Dendritic cell treated with granulocyte-macrophage colony-stimulating factor and Interleukin-4, amounts not matched to agents 40 ng/mL and 50 ng/mL, for 4 days (primary cell): ENCODE measurements around the gene ZSCAN22.

ENCODE experiments used
- H3K27ac Mint-ChIP-seq: one replicate; pipeline ENCODE4 v1.8.0; 2022; ENCODE audit warnings: mild to moderate bottlenecking, mixed read lengths
- H3K27me3 Mint-ChIP-seq: one replicate; pipeline ENCODE4 v1.8.0; 2022; ENCODE audit warnings: mild to moderate bottlenecking, mixed read lengths
- H3K36me3 Mint-ChIP-seq: one replicate; pipeline ENCODE4 v1.8.0; 2022; ENCODE audit warnings: low read depth, mixed read lengths
- H3K4me1 Mint-ChIP-seq: one replicate; pipeline ENCODE4 v1.8.0; 2022; ENCODE audit warnings: low read depth, mixed read lengths
- H3K4me3 Mint-ChIP-seq: one replicate; pipeline ENCODE4 v1.8.0; 2022; ENCODE audit warnings: mild to moderate bottlenecking, moderate library complexity, mixed read lengths
- H3K9me3 Mint-ChIP-seq: one replicate; pipeline ENCODE4 v1.8.0; 2022; ENCODE audit warnings: mixed read lengths
- intact Hi-C: fragments of 100-400 bp; cut with micrococcal nuclease; formaldehyde crosslinking; loops from one replicate; pipeline ENCODE4 v1.15.0; 2022

The ZSCAN22 gene

DNA sequence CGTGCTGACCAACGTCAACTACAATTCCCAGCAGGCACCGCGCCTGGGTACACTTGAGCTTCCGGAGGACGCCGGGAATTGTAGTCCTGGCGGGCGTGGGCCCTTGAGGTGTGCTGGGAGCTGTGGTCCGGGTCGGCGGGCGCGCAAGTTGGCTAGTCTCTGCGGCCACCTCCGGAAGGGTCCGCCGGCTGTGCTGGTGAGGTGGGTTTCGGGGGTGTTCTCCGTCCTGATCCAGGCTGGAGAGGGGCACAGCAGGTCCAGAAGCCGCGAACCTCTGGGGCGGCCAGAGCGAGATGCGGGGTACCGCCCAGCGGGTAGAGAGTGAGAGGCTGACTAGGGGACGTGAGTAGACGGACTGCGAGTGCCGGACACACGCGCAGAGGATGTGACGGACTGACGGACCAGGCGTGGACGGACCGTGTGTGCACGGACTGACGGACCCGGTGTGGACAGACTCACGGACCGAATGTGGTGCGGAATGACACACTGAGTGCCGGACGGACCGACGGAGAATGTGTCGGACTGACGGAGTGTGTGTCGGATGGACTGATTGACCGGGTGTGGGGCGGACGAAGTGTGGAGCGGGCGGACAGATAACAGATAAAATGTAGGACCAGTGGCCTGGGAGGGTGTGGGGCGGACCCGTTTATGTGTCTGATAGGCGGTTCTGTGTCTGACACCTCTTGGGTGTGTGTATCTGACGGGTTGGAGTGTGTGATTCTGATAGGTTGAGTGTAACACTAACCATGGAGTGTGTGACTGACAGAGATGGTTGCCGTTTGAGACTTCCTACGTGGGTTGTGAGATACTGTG lies at the start of gene ZSCAN22:
Gene ZSCAN22, plus strand, starts transcription at position 81 of the 813 bp plus-strand sequence. CDS start 7,809 bp downstream, outside the sequence.
- intact Hi-C loops = loop anchor here (1.0 to 5.0 kb wide), 4 partner anchors 22 to 150 kb away; partner anchors contain the start of genes ERVK3-1, ZNF446, ZNF497 and ZNF837
- Mint-ChIP-seq H3K9me3 (no peaks in the 10 kb centered on the region), H3K4me3 (no peak within 1 kb of the TSS), H3K4me1 (peaks cover 8% of the 10 kb centered on the region), H3K27ac (no peak within 1 kb of the TSS), H3K27me3 (no peaks in the 10 kb centered on the region), H3K36me3 (peaks cover 6% of the 10 kb centered on the region)

DNA sequence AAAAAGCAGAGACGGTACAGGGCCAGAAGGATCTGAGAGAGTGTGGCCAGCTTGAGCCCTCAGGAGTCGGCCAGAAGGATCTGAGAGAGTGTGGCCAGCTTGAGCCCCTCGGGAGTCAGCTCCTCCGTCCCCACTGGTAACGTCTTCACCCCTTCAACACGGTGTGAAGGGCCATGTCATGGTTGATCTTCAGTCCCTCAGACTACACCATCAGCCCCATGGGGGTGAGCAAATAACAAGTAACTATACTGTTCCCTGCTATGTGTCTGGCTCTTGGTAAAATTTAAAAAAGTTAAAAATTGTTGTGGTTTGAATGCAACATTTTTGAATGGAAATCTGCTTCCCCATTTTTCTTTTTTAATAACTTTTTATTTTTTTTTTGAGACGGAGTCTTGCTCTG lies 49.6 kb upstream of the ZSCAN22 start:
- peaks cover 22% of the 10 kb centered on the region for H3K4me1 Mint-ChIP-seq
- H3K4me3 Mint-ChIP-seq = no peak overlapping the region
- peaks cover 82% of the 10 kb centered on the region for H3K36me3 Mint-ChIP-seq
- intact Hi-C loops = loop anchor here (5.0 kb wide), 1 partner anchor 95 kb away; the partner anchor contains the start of gene ZNF274
- H3K27me3 Mint-ChIP-seq = no peaks in the 10 kb centered on the region
- peaks cover 69% of the 10 kb centered on the region for H3K9me3 Mint-ChIP-seq
- no peak overlapping the region for H3K27ac Mint-ChIP-seq

DNA sequence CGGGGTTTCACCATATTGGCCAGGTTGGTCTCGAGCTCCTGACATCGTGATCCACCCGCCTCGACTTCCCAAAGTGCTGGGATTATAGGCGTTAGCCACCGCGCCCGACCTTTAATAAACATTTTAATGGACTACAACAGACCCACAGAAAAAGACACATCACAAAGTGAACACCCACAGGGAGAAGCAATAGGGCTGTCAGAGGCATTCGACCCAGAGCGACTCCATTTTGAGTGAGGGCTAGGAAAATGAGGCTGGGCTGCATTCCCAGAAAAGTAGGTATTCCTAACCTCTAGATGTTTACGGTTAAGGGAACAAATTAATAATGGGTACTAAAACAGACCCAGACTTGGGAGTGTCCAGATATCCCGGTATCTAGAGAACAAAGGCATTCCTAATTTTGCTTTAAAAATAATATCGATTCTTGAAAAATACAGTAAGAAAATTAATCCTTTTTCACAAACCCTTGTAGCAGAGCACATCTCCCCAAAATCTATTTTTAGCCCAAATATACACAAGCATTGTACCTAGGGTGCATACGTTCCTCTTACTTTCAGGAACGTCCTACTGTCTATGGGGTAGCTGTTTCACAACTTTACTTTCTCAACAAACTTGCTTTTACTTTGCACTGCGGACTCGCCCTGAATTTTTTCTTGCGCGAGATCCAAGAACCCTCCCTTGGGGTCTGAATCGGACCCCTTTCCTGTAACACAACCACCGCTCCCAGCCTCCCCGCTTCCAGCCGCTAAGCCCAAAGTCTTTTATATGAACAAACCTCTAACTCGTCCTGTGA lies 48.9 kb upstream of the ZSCAN22 start:
- Mint-ChIP-seq H3K27me3 (no peaks in the 10 kb centered on the region), H3K4me1 (peaks cover 22% of the 10 kb centered on the region), H3K4me3 (peak overlapping the region; percentile 90), H3K9me3 (peaks cover 69% of the 10 kb centered on the region), H3K36me3 (peaks cover 82% of the 10 kb centered on the region), H3K27ac (peak overlapping the region; percentile 96)
- intact Hi-C loops = loop anchor here (5.0 kb wide), 1 partner anchor 96 kb away; the partner anchor contains the start of gene ZNF274

DNA sequence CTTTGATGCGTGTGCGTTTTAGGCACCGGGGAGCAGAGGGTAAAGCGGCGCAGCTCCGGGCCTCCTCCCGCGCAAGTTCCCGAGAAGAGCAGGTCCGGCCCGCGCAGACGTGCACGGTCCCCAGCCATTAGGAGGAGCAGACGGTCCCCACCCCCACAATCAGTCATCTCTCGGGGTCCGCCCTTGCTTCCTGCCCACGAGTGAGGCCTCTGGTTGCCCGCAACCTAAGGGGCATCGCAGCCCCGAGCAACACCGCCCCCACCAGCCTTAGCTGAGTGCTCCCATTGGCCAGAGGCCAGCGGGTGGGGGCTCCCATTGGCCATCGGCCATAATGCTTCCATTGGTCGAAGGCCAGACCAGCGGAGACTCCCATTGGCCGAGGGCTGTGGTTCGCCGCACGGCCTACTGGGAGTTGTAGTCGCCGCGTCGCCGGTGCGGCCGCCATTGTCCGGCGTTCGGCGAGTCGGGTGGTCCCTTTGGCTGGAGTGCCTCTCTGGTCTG lies 48.2 kb upstream of the ZSCAN22 start, which contains the start of gene ZNF8:
Gene ZNF8, plus strand, starts transcription at position 415 of the 501 bp plus-strand sequence. CDS start 127 bp downstream, outside the sequence.
- no peaks in the 10 kb centered on the region for H3K27me3 Mint-ChIP-seq
- H3K4me3 Mint-ChIP-seq = peak within 1 kb of the TSS; percentile 90
- intact Hi-C loops = loop anchor here (1.0 to 5.0 kb wide), 2 partner anchors 27 to 96 kb away; partner anchors contain the start of genes ERVK3-1 and ZNF274
- H3K9me3 Mint-ChIP-seq = peaks cover 75% of the 10 kb centered on the region
- H3K4me1 Mint-ChIP-seq = peaks cover 22% of the 10 kb centered on the region
- H3K36me3 Mint-ChIP-seq = peaks cover 82% of the 10 kb centered on the region
- peak within 1 kb of the TSS; percentile 96 for H3K27ac Mint-ChIP-seq

DNA sequence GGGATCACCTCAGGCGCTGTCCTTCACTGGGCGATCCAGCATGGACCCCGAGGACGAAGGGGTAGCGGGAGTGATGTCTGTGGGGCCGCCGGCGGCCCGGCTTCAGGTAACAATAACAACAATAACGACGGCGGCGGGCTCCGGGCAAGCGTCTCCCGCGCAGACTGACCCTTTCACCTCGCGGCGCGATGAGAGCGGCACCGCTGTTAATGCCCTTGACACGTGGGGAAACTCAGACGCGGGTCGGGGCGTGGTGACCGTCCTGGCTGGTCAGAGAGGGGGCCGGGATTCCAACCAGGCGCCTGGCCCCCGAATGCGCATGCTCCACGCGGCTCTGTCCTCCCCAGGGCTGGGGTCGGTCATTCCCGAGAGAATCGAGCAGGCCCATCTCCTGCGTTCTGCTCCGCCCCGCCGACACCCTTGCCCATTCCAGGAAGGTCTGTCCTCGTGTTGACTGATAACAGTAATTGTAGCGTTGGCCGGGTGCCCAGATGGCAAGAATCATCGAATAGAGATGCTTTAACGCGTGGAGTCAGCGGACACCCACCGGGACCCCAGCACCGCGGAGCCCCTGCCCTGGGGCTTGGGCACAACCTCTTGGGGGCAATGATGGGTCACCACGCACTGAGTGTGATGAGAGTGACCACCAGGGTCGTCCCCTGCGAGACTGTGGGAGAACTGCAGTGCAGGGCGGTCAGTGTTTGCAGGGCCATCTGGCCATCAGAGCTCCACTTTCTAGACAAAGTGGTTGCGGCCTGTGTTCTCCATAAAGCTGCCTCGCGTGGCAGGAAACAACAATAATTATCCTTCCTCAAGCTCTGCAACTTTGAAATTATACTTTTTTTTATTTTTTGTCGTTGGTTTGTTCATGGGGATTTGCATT lies 47.5 kb upstream of the ZSCAN22 start:
- intact Hi-C loops = loop anchor here (1.0 to 5.0 kb wide), 2 partner anchors 26 to 97 kb away; partner anchors contain the start of genes ERVK3-1 and ZNF274
- peak overlapping the region; percentile 96 for H3K27ac Mint-ChIP-seq
- H3K4me1 Mint-ChIP-seq = peaks cover 22% of the 10 kb centered on the region
- H3K27me3 Mint-ChIP-seq = no peaks in the 10 kb centered on the region
- H3K9me3 Mint-ChIP-seq = peaks cover 74% of the 10 kb centered on the region
- peak overlapping the region; percentile 90 for H3K4me3 Mint-ChIP-seq
- peaks cover 82% of the 10 kb centered on the region for H3K36me3 Mint-ChIP-seq

DNA sequence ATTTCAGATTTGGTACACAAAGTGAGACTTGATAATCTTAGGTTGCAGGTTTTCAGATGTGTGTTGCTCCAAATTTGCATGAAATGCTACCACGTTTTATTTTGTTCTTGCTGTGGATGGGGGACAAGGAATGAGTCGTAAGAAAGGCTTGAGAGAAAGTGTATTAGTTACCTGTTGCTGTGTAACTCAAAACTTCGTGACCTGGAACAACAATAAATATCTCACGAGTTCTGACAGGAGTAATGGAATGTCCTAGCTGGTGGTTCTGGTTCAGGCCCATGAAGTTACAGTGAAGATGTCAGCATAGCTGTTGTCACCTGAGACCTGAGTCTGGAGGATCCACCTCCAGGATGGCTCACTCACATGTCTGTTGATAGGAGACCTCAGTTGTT lies 46.9 kb upstream of the ZSCAN22 start:
- H3K27me3 Mint-ChIP-seq = no peaks in the 10 kb centered on the region
- H3K9me3 Mint-ChIP-seq = peaks cover 73% of the 10 kb centered on the region

DNA sequence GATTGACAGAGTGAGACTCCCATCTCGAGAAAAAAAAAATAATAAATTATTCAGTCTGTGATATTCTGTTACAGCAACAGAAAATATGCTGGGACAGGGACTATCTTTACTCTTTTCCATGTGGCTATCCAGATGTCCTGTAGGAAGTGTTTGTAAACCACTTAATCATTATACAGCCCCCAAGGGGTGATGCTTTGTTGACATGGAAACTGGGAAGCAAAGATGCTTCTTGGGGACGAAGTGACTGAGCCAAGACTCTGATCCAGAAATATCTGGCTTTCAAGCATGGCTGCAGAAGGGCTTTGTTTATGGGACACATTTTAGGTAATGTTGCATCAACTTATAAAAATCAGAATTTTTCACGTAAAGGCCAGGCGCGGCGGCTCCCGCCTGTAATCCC lies 42.6 kb upstream of the ZSCAN22 start:
- H3K36me3 Mint-ChIP-seq = peaks cover 100% of the 10 kb centered on the region
- intact Hi-C loops = no loop called here

More for the DNA sequence above, 46.9 kb upstream of the ZSCAN22 start:
- Mint-ChIP-seq H3K27ac (peak overlapping the region; percentile 96), H3K4me3 (peak overlapping the region; percentile 90), H3K36me3 (peaks cover 82% of the 10 kb centered on the region), H3K4me1 (peaks cover 22% of the 10 kb centered on the region)
- intact Hi-C loops = loop anchor here (1.0 to 5.0 kb wide), 2 partner anchors 25 to 98 kb away; partner anchors contain the start of genes ERVK3-1 and ZNF274

DNA sequence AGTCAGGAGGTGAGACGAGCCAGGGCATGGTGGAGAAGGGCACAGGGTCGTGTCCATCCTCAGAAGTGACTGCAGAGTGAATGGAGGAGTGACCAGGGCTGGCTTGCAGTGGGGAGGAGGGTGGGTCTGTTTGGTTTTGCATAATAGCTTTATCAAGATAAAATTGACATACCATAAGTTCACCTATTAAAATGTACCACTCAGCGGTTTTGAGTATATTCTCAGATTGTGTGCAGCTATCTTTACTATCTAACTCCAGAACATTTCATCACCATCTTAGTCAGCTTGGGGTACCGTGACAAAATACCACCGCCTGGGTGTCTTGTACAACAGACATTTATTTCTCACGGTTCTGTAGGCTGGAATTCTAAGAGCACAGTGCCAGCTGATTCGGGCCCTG lies 34.9 kb upstream of the ZSCAN22 start:
- intact Hi-C loops = loop anchor here (5.0 kb wide), 1 partner anchor 65 kb away; the partner anchor contains the start of gene ZNF544
- no peak overlapping the region for H3K27ac Mint-ChIP-seq
- peaks cover 100% of the 10 kb centered on the region for H3K36me3 Mint-ChIP-seq
- no peaks in the 10 kb centered on the region for H3K27me3 Mint-ChIP-seq
- H3K4me1 Mint-ChIP-seq = peaks cover 5% of the 10 kb centered on the region
- H3K9me3 Mint-ChIP-seq = peaks cover 96% of the 10 kb centered on the region
- H3K4me3 Mint-ChIP-seq = no peak overlapping the region

More for the DNA sequence above, 42.6 kb upstream of the ZSCAN22 start:
- Mint-ChIP-seq H3K4me1 (peaks cover 21% of the 10 kb centered on the region), H3K27me3 (no peaks in the 10 kb centered on the region), H3K27ac (no peak overlapping the region), H3K9me3 (peaks cover 92% of the 10 kb centered on the region), H3K4me3 (no peak overlapping the region)

DNA sequence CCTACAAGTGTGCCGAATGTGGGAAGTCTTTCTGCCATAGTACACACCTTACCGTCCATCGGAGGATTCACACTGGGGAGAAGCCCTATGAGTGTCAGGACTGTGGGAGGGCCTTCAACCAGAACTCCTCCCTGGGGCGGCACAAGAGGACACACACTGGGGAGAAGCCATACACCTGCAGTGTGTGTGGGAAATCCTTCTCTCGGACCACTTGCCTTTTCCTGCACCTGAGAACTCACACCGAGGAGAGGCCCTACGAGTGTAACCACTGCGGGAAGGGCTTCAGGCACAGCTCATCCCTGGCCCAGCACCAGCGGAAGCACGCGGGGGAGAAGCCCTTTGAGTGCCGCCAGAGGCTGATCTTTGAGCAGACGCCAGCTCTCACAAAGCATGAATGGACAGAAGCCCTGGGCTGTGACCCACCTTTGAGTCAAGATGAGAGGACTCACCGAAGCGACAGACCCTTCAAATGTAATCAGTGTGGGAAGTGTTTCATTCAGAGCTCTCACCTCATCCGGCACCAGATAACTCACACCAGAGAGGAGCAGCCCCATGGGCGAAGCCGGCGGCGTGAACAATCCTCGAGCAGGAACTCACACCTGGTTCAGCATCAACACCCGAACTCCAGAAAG lies 31.9 kb upstream of the ZSCAN22 start:
- intact Hi-C loops = loop anchor here (5.0 kb wide), 1 partner anchor 68 kb away; the partner anchor contains the start of gene ZNF544
- no peak overlapping the region for H3K27ac Mint-ChIP-seq
- H3K9me3 Mint-ChIP-seq = peaks cover 85% of the 10 kb centered on the region
- H3K36me3 Mint-ChIP-seq = peaks cover 100% of the 10 kb centered on the region
- H3K27me3 Mint-ChIP-seq = no peaks in the 10 kb centered on the region
- peaks cover 5% of the 10 kb centered on the region for H3K4me1 Mint-ChIP-seq
- no peak overlapping the region for H3K4me3 Mint-ChIP-seq

DNA sequence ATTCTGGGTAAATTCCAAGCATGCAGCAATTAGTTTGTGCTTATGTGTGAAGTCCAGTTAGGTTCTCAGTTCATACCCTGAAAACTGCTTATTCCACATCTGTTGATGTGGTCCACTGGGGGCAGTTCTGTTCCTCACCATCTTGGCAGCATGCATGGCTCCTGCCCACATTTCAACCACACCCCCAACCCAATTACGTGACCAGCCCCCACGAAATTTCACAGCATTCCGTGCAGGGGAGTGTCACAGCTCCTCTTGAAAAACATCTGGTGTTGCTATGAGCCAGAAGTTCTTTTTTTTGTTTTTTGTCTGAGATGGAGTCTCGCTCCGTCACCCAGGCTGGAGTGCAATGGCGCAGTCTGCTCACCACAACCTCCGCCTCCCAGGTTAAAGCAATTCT lies 30.7 kb upstream of the ZSCAN22 start:
- peaks cover 86% of the 10 kb centered on the region for H3K9me3 Mint-ChIP-seq

DNA sequence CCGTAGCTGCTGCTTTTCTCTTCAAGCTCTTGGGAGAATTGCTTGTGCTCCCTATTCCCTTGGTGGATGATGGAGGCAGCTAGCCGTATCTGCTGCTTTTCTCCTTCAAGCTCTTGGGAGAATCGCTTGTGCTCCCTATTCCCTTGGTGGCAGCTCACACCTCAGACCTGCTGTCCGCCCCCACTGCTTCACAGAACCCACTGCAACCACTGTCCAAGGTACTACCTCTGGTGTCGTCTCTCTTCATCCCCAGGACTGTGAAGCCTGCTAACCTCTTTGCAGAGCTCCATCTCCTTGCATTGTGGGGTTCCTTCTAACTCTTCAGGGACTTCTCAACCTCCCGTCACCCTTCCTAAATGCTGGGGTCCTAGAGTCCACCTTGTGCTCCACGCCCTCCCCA lies 26.2 kb upstream of the ZSCAN22 start:
- intact Hi-C loops = no loop called here
- H3K36me3 Mint-ChIP-seq = peaks cover 95% of the 10 kb centered on the region
- H3K4me3 Mint-ChIP-seq = no peak overlapping the region
- peaks cover 7% of the 10 kb centered on the region for H3K4me1 Mint-ChIP-seq
- H3K27ac Mint-ChIP-seq = no peak overlapping the region
- H3K27me3 Mint-ChIP-seq = no peaks in the 10 kb centered on the region
- H3K9me3 Mint-ChIP-seq = peaks cover 56% of the 10 kb centered on the region

More for the DNA sequence above, 30.7 kb upstream of the ZSCAN22 start:
- no peak overlapping the region for H3K27ac Mint-ChIP-seq
- no peak overlapping the region for H3K4me3 Mint-ChIP-seq
- H3K4me1 Mint-ChIP-seq = peaks cover 5% of the 10 kb centered on the region
- intact Hi-C loops = no loop called here
- peaks cover 100% of the 10 kb centered on the region for H3K36me3 Mint-ChIP-seq
- H3K27me3 Mint-ChIP-seq = no peaks in the 10 kb centered on the region

DNA sequence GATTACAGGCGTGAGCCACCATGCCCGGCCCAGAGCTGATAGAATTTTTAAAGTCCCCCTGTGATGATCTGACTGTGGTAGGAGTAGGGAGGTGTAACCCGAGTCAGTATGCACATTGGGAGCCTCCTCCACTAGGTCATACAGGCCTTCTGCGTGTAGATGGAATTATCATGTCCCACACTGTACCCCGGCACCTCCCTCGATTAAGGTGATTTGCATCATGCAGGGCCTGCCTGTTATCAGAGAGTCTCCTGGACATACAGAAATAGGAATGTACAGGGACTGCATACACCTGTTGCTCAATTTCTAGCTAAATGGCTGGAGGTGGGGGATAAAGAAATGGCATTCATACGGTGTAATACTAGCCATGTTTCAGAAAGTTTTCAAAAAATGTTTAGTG lies 22.5 kb upstream of the ZSCAN22 start:
- peaks cover 95% of the 10 kb centered on the region for H3K36me3 Mint-ChIP-seq
- peaks cover 14% of the 10 kb centered on the region for H3K4me1 Mint-ChIP-seq
- intact Hi-C loops = loop anchor here (2.0 kb wide), 1 partner anchor 59 kb away; the partner anchor contains the start of gene ZNF497
- no peaks in the 10 kb centered on the region for H3K27me3 Mint-ChIP-seq
- no peak overlapping the region for H3K4me3 Mint-ChIP-seq
- peaks cover 42% of the 10 kb centered on the region for H3K9me3 Mint-ChIP-seq
- peak overlapping the region; percentile 97 for H3K27ac Mint-ChIP-seq
